Measurements from ENCODE around the gene CLTC.
A peak's percentile ranks its signal among the peaks of the same experiment; 100 is the strongest.

The CLTC gene

DNA sequence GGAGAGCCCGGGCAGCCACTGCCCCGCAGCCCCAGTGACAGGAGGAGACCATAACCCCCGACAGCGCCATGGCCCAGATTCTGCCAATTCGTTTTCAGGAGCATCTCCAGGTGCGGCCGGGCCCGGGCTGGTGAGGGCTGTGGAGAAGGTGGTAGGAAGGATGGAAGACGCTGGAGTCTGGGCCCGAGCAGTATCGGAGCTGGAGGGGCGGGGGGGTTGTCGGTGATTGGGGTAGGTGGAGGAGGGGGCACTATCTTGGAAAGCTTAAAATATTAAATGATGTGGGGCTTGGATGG is 317 bp downstream of the CLTC start:
- no peak for DNase-seq
- no peak for TF ChIP-seq EZH2 (IDR thresholded peaks at IDR 0.05; ENCODE audit: borderline replicate concordance, low read depth, low read length, severe bottlenecking)
- TF ChIP-seq, protein P1, sequence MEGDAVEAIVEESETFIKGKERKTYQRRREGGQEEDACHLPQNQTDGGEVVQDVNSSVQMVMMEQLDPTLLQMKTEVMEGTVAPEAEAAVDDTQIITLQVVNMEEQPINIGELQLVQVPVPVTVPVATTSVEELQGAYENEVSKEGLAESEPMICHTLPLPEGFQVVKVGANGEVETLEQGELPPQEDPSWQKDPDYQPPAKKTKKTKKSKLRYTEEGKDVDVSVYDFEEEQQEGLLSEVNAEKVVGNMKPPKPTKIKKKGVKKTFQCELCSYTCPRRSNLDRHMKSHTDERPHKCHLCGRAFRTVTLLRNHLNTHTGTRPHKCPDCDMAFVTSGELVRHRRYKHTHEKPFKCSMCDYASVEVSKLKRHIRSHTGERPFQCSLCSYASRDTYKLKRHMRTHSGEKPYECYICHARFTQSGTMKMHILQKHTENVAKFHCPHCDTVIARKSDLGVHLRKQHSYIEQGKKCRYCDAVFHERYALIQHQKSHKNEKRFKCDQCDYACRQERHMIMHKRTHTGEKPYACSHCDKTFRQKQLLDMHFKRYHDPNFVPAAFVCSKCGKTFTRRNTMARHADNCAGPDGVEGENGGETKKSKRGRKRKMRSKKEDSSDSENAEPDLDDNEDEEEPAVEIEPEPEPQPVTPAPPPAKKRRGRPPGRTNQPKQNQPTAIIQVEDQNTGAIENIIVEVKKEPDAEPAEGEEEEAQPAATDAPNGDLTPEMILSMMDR (IDR thresholded peaks at IDR 0.05; ENCODE audit: borderline replicate concordance, extremely low read depth, low read length, poor library complexity, severe bottlenecking): no peak
- Histone ChIP-seq H3K36me3 (ENCODE audit: insufficient read depth, low read length) (peaks cover 14% of the 10 kb centered on the region), H4K20me1 (ENCODE audit: insufficient read depth, low read length) (peaks cover 40% of the 10 kb centered on the region), H2AFZ (ENCODE audit: low read depth, low read length) (peak overlapping the region; percentile 86), H3K4me2 (ENCODE audit: insufficient read depth, low read length) (peak overlapping the region; percentile 91), H3K9ac (ENCODE audit: low read depth, low read length) (peak overlapping the region; percentile 81), H3K4me3 (ENCODE audit: low read depth in 1 of 2, low read length in 2 of 2) (peak overlapping the region; percentile 70 to 79), H3K4me1 (ENCODE audit: insufficient read depth, low read length) (peaks cover 50% of the 10 kb centered on the region), H3K27ac (ENCODE audit: low read length) (peak overlapping the region; percentile 98), H3K27me3 (ENCODE audit: insufficient read depth, low read length, poor library complexity) (no peaks in the 10 kb centered on the region), H3K9me3 (ENCODE audit: insufficient read depth, low read length, severe bottlenecking) (no peaks in the 10 kb centered on the region), H3K79me2 (ENCODE audit: insufficient read depth, low read length) (peaks cover 73% of the 10 kb centered on the region)
- no peak for ATAC-seq (ENCODE audit: insufficient read depth, low read depth)

DNA sequence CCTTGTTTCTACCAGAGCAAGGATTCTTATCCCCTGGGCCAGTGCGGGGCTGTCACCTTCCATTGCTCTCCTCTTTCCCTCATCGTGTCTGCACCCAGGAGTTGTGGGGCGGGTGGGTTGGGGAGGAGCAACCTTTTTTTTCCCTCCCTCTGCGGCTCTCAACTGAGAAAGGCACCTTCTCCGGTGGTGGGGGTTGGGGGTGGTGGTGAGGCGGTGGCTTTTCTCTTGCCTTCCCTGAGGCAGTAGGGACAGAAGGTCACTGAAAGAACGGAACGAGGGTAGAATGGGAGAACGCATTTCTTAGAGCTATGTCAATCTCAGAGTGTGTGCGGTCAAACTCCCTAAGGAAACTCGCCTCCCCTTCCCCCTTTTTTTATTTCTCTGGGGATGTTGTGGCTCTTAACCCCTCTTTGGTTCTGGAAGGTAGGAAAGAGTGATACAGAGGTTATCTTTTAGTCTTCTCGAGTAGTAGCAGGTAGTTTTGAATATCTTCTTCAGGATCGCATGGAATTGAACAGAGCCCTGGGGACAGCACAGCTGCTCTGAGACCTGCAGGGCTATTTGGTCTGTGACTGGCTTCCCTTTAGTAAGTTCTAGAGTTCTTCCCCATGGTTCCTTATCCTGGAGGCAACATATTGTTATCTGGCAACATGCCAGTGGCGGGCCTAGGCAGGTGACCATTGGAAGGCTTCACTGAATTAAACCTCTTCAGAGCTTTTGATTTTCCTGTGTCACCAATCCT is 994 bp downstream of the CLTC start:
- H3K4me2 ChIP-seq (ENCODE audit: insufficient read depth, low read length): peak overlapping the region; percentile 91
- H2AFZ ChIP-seq (ENCODE audit: low read depth, low read length): peak overlapping the region; percentile 86
- H3K36me3 ChIP-seq (ENCODE audit: insufficient read depth, low read length): peaks cover 14% of the 10 kb centered on the region
- peak overlapping the region; percentile 98 for H3K27ac ChIP-seq (ENCODE audit: low read length)
- H3K9me3 ChIP-seq (ENCODE audit: insufficient read depth, low read length, severe bottlenecking): no peaks in the 10 kb centered on the region
- peaks cover 80% of the 10 kb centered on the region for H3K79me2 ChIP-seq (ENCODE audit: insufficient read depth, low read length)
- ATAC-seq (ENCODE audit: insufficient read depth, low read depth): peak; percentile 41
- TF ChIP-seq EZH2 (IDR thresholded peaks at IDR 0.05; ENCODE audit: borderline replicate concordance, low read depth, low read length, severe bottlenecking): no peak
- TF ChIP-seq, protein P1 (IDR thresholded peaks at IDR 0.05; ENCODE audit: borderline replicate concordance, extremely low read depth, low read length, poor library complexity, severe bottlenecking): no peak
- peak overlapping the region; percentile 70 to 79 for H3K4me3 ChIP-seq (ENCODE audit: low read depth in 1 of 2, low read length in 2 of 2)
- peak overlapping the region; percentile 81 for H3K9ac ChIP-seq (ENCODE audit: low read depth, low read length)
- peaks cover 55% of the 10 kb centered on the region for H3K4me1 ChIP-seq (ENCODE audit: insufficient read depth, low read length)
- H3K27me3 ChIP-seq (ENCODE audit: insufficient read depth, low read length, poor library complexity): no peaks in the 10 kb centered on the region
- peaks cover 45% of the 10 kb centered on the region for H4K20me1 ChIP-seq (ENCODE audit: insufficient read depth, low read length)
- DNase-seq: peak; percentile 75

DNA sequence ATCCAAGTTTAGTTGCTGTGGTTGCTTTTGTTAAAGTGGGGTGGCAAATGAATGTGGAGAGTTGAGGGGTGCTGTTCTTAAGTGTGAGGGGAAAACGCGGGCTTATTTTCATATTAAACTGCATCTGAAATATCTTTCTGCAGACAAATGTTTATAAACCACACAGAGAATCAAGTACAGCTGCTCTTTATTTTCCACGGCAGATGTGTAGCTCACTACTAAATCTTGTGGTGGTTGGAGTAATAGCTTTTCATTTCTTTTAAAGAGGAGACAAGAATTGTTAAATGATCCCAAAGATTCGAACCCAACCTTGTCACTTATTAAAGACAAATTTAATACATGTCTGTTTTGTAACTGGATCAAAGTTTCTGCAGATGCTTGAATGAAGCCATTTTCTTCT is 2.1 kb downstream of the CLTC start:
- Histone ChIP-seq H3K4me1 (ENCODE audit: insufficient read depth, low read length) (peaks cover 55% of the 10 kb centered on the region), H3K79me2 (ENCODE audit: insufficient read depth, low read length) (peaks cover 91% of the 10 kb centered on the region), H3K36me3 (ENCODE audit: insufficient read depth, low read length) (peaks cover 14% of the 10 kb centered on the region), H3K4me2 (ENCODE audit: insufficient read depth, low read length) (peak overlapping the region; percentile 91), H3K27me3 (ENCODE audit: insufficient read depth, low read length, poor library complexity) (no peaks in the 10 kb centered on the region), H3K27ac (ENCODE audit: low read length) (no peak overlapping the region), H4K20me1 (ENCODE audit: insufficient read depth, low read length) (peaks cover 56% of the 10 kb centered on the region), H3K9me3 (ENCODE audit: insufficient read depth, low read length, severe bottlenecking) (no peaks in the 10 kb centered on the region), H3K4me3 (ENCODE audit: low read depth in 1 of 2, low read length in 2 of 2) (peak overlapping the region in 1 of 2 experiments; percentile 70; a peak in 2 of 4 replicates), H3K9ac (ENCODE audit: low read depth, low read length) (peak overlapping the region; percentile 81), H2AFZ (ENCODE audit: low read depth, low read length) (no peak overlapping the region)
- no peak for TF ChIP-seq EZH2 (IDR thresholded peaks at IDR 0.05; ENCODE audit: borderline replicate concordance, low read depth, low read length, severe bottlenecking)
- TF ChIP-seq, protein P1 (IDR thresholded peaks at IDR 0.05; ENCODE audit: borderline replicate concordance, extremely low read depth, low read length, poor library complexity, severe bottlenecking): no peak
- no peak for DNase-seq
- no peak for ATAC-seq (ENCODE audit: insufficient read depth, low read depth)

All from DND-41 (cell line).